ENCODE measurements around the gene DNAJC18.

The DNAJC18 gene

DNA sequence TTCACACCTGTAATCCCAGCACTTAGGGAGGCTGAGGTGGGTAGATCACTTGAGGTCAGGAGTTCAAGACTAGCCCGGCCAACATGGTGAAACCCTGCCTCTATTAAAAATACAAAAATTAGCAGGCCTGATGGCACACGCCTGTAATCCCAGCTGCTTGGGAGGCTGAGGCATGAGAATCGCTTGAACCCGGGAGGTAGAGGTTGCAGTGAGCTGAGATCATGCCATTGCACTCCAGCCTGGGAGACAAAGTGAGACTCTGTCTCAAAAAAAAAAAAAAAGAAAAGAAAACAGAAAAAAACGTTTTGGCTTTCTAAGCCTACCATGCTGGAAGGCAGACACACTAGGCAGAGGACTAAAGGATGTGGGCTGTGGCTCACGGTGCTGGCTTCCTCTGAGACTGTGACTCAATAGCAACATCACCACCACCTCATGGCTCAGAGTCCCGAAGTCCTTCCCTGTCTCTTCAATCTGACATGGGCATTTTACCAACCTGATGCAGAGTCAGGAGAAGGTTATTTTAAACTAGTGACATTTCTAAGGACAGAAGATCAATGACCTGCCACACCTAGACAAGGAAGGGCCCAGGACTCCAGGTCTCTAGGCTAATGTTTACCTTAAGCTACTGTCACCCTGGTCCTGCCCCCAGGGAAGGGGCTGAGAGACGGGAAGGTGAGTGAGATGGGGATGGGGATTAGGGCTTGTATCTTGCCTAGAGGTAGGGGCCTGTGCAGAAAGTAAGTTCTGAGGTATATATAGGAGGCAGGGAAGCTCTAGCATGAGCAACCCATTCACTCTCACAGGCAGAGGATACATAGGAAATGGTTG lies 19.5 kb upstream of the DNAJC18 start:
- no peak overlapping the region for H3K4me3 ChIP-seq (ENCODE audit: low read depth, low read length)
- no peak for TF ChIP-seq CTCF (IDR thresholded peaks at IDR 0.05; ENCODE audit: low read depth, low read length, missing control alignments)
- peak; percentile 73 for DNase-seq (ENCODE audit: low read depth)

- H3K4me3 ChIP-seq (ENCODE audit: low read depth, low read length): no peak overlapping the region
- peak; percentile 39 for DNase-seq (ENCODE audit: low read depth)
- TF ChIP-seq CTCF (IDR thresholded peaks at IDR 0.05; ENCODE audit: low read depth, low read length, missing control alignments): no peak
Observed at GRCh38 chr5:139457653-139458306, 18.5 kb upstream of the DNAJC18 start.

- no peak for DNase-seq (ENCODE audit: low read depth)
- no peak for TF ChIP-seq CTCF (IDR thresholded peaks at IDR 0.05; ENCODE audit: low read depth, low read length, missing control alignments)
- no peak overlapping the region for H3K4me3 ChIP-seq (ENCODE audit: low read depth, low read length)
Observed at GRCh38 chr5:139457241-139457640, 17.9 kb upstream of the DNAJC18 start.

- no peak overlapping the region for H3K4me3 ChIP-seq (ENCODE audit: low read depth, low read length)
- DNase-seq (ENCODE audit: low read depth): no peak
- no peak for TF ChIP-seq CTCF (IDR thresholded peaks at IDR 0.05; ENCODE audit: low read depth, low read length, missing control alignments)
Observed at GRCh38 chr5:139456776-139457175, 17.5 kb upstream of the DNAJC18 start.

- no peak for DNase-seq (ENCODE audit: low read depth)
- no peak for TF ChIP-seq CTCF (IDR thresholded peaks at IDR 0.05; ENCODE audit: low read depth, low read length, missing control alignments)
- no peak overlapping the region for H3K4me3 ChIP-seq (ENCODE audit: low read depth, low read length)
Observed at GRCh38 chr5:139454568-139455290, 15.4 kb upstream of the DNAJC18 start.

GRCh38 chr5:139453683-139454567 lies 14.6 kb upstream of the DNAJC18 start:
- TF ChIP-seq CTCF (IDR thresholded peaks at IDR 0.05; ENCODE audit: low read depth, low read length, missing control alignments): no peak
- no peak overlapping the region for H3K4me3 ChIP-seq (ENCODE audit: low read depth, low read length)
- DNase-seq (ENCODE audit: low read depth): no peak

Measured in GM12864 (cell line).